Measurements from ENCODE around the gene THADA.
A peak's percentile ranks its signal among the peaks of the same experiment; 100 is the strongest.

The THADA gene

GRCh38 chr2:43228321-43228751 is 367.5 kb downstream of the THADA start:
- DNase-seq, result no peak

- DNase-seq, result peak in 1 of 2 experiments; percentile 15
These were observed 368.0 kb downstream of the THADA start for GRCh38 chr2:43227830-43228281.

DNA sequence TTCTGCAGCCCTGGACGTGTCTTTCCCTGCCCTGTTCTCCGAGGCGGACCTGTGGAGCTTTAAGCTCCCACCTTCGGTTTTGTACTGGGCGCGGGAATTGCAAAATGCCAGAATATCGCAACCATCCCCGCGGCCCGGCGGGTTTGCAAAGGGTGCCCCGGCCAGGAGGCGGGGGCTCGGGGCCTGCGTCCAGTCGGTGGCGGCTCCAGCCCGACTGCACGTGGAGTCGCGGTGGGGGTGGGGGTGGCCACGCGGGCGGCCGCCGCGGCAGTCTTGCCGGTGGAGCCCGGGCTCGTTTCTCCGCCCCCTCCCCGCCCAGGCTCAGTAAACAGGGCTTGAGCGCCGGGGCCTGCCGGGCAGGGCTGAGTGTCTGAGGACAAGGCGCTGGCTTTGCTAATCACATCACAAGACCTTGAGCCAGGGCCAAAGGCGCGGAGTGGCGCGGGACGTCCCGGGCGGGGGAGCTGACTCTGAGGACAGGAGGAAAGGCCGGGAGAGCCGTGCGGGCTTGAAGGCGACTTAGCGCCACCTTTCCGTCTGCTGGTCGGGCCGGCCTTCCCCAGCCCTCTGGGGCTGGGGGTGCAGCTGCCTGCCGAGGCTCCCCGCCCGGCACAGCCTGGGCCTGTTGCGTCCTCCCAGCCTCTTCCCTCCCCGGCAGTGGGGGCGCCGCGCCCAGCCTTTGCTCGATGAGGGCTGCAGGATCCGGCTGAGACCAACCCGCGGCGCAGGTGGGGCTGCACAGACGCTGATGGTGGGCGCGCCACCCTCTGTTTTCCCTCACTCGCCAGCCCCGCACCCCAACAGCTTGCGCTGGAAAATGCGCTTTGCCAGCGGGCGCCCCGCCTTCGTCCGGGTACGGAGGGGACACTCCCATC is 368.6 kb downstream of the THADA start:
- peak; percentile 46 to 77 for DNase-seq

- peak; percentile 85 to 96 for DNase-seq
These were observed 369.3 kb downstream of the THADA start, which contains the start of gene ZFP36L2 for GRCh38 chr2:43226558-43226954. TSS of gene ZFP36L2 (minus strand) at chr2:43226606. CDS start at chr2:43226315, 291 bp downstream.

DNA sequence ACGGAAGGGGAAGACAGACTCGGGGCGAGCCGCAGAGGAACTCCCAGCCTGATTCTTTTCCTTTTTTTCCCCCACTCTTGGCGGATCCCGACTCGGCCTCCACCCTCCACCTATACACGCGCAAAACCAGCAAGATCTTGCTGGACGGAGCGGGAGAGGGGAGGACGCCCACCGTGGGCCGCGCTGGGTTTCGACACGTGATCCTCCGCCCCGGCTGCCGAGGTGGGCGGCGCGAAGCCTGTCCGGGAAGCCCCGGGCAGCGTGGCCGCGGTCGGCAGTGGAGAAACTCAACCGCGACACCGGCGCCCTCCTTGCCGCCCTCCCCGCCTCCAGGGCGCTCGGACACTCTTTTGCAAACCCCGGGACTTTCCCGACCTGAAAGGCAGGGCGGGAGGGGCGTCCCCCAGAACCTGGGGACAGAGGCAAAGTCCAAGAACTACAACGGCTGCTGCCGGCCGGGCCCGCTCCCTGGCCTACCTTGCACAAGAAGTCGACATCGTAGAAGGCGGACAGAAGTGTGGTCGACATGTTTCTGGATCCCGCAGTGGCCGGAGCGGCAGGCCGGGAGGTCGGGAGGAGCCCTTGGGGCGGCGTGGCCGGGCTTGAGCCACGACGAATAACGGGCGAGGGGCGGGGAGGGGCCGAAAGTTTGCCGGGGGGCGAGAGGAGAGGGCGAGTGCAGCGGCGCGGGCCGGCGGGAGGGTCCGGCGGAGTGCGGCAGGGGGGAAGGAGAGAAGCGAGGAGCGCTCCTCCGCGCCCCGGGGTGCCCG is 369.9 kb downstream of the THADA start:
- peak in 1 of 2 experiments; percentile 51 for DNase-seq

GRCh38 chr2:43225093-43225787 is 370.6 kb downstream of the THADA start:
- DNase-seq, result peak in 1 of 2 experiments; percentile 30

GRCh38 chr2:43224571-43225092 is 371.2 kb downstream of the THADA start:
- no peak for DNase-seq

GRCh38 chr2:43224131-43224570 is 371.7 kb downstream of the THADA start:
- no peak for DNase-seq

GRCh38 chr2:43223521-43224001 is 372.3 kb downstream of the THADA start:
- DNase-seq, result no peak

GRCh38 chr2:43222475-43223309 is 373.1 kb downstream of the THADA start:
- DNase-seq, result no peak

- DNase-seq, result peak; percentile 85 to 90
These were observed 373.9 kb downstream of the THADA start for GRCh38 chr2:43221763-43222474.

DNA sequence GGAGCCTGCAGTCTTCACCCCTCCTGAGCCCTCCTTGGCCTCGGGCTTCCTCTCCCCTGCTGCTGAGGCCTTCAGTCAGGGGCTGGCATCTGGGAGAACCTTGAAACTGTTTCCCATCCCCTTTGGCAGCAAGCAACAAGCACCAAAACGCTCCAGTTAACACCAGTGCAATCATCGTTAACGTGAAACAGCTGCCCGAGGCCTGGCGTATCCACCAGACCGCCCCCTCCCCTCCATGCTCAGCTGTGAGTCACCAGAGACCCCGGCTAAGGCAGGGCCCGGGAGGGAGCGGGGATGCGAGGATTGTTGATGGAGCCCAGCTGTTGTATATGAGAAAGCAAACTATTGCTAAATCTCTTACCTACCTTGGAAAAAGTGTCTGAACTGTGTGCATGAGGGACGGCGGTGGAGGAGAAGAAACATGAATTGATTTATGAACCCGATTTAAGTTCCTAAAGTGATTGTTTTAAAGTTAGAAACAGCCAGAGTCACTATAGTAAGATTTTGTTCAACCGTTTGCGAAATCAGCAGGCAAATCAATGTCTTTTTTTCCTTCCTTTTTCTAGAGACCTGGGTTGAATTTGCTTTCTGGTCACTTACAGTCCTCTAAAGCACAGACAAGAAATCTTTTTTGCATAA is 374.6 kb downstream of the THADA start:
- DNase-seq, result peak; percentile 68 to 89

DNA sequence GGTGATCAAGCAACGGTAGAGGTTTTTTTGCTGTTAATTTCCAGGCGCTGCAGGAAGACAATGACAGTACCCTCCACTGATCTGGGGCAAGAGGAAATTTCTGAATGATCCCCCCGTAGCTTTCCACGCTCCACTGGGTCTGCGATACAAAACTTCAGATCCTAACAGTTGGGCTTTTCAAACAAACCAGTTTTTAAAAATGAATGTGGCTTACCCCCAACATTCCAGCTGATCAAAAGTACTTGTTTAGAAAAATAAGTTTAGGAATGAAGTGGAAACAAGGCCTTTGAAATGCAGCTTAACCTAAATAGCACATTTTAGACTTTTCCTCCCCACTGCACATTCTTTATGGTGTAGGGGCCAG is 375.1 kb downstream of the THADA start:
- DNase-seq, result no peak

DNA sequence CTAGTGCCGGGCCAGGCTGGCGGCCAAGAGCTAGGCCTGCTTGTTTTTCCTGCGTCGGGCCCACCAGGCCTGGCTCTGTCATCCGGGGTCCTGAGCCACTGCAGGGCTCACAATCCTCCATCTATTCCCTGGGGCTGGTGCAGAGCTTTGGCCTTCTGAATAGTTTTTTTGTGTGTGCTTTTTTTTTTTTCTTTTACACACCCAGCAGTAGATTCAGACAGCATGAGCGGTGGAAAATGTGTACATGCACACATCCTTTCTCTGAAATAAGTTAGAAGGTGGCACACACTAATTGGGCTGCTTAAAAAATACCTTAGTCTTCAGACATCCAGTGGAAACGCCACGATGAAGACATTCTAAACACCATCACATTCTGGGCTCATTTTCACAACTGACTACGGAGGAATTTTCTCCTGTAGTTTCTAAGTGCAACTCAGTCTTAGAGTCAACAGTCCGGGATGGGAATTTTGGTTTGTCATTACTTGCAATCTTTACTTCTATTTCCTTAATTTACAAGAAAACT is 375.5 kb downstream of the THADA start:
- peak in 1 of 2 experiments; percentile 57 for DNase-seq

- peak in 1 of 2 experiments; percentile 57 for DNase-seq
These were observed 376.2 kb downstream of the THADA start for GRCh38 chr2:43219383-43220228.

GRCh38 chr2:43218702-43219382 is 377.0 kb downstream of the THADA start:
- DNase-seq, result no peak

DNA sequence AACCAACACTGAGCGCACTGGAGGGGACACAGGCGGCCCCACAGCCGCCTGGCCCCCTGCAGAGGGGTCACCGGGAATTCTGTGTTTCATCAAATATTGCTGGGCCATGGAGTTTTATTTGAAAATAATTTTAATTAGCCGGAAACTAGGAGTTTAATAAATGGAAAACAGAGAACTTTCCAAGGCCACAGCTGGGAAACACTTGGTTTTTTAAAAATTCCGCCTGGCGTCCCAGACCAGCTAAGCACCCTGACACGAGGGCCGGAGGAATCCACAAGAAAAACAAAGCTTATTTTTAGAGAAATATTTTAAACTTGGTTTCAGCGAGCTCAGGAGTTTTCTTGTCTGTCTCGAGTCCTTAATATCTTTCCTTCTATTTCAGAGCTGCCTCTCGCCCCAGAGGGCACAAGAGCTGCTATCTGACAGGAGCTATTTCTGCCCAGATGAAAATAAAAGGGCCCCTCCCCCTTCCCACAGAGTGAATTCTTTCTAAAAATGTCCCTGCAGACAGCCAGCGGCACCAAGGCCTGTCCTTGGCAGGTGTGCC is 377.6 kb downstream of the THADA start:
- no peak for DNase-seq

Data from NCI-H446 (cell line).